Myocyte (in vitro differentiated cells): ENCODE measurements around the gene GRIP2. TPM values are rescaled to one million over a fixed set of nuclear protein-coding genes. Genes with fewer than 3 reads are reported as not detected.
A peak's percentile ranks its signal among the peaks of the same experiment; 100 is the strongest.

ENCODE experiments used
- DNase-seq: peaks from one replicate; pipeline ENCODE4 v3.0.0-alpha.2; 2012; ENCODE audit warnings: low read depth
- total RNA-seq: library from RNA; depleted of rRNA; stranded (reverse); fragments of >200 nt; gene quantifications from 2 replicates; pipeline ENCODE4 v1.2.3, GENCODE V29; 2014

The GRIP2 gene
- total RNA-seq, 1 donor from 2014 or later: 11.8 TPM

DNA sequence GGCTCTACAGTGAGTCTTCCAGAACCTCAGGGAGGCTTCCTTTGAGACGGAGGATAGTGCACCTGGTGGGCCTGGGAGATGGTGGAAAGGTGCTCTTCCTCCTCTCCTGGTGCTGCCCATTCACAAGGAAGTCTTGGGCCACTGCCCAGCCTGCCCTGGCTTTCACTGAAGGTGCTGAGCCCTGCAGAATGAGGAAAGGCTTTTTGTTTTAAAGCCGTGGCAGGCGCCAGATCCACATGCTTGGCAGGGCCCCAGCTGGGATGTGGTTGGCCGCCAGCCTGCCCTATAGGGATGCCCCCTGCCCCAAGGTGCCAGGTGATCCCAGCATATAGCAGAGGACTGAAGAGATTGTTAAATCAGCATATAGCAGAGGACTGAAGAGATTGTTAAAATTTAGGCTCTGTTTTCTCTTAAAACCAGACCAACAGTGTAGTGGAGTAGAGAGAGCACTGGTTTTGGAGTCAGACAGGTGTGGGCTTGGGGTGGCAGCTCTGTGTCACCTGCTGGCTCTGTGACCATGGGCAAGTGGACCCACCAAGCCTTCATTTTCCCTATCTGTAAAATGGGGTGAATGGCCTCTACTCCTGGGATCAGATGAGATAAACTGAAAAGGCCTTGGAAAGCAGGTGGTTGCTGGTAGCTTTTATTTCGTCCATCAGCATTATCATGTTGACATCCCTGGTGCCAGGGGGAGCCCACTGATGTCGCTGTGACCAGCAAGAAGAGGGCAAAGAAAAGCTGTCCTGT is 84.4 kb downstream of the GRIP2 start:
- no peak for DNase-seq

DNA sequence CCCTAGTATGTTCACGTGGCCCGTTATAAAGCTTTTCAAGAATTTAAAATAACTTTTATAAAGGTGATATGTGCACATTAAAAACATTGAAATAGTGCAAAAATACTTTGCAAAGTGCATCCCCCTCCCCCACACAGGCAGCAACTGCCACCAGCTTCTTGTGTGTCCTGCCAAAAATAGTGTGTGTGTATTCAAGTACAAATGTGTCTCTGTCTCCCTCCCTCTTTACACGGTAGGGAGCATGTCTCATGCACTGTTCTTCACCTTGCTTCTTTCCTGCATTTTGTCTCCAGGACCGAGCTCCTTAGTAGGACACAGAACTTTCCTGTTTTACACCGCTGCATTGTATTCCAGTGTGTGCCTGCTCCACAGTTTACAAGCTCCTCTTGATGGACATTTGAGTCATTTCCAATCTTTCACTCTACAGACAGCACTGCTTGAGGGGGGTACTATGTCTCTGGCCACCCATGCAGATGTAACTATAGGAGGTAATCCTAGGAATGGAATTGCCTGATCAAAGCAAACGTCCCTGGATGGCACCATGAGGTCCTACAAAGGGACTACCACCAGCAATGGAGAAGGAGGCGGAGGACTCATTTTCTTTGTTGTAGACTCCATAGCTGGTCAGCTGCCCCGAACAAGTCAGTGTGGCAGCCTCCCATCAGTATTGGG is 85.4 kb downstream of the GRIP2 start:
- DNase-seq: no peak

DNA sequence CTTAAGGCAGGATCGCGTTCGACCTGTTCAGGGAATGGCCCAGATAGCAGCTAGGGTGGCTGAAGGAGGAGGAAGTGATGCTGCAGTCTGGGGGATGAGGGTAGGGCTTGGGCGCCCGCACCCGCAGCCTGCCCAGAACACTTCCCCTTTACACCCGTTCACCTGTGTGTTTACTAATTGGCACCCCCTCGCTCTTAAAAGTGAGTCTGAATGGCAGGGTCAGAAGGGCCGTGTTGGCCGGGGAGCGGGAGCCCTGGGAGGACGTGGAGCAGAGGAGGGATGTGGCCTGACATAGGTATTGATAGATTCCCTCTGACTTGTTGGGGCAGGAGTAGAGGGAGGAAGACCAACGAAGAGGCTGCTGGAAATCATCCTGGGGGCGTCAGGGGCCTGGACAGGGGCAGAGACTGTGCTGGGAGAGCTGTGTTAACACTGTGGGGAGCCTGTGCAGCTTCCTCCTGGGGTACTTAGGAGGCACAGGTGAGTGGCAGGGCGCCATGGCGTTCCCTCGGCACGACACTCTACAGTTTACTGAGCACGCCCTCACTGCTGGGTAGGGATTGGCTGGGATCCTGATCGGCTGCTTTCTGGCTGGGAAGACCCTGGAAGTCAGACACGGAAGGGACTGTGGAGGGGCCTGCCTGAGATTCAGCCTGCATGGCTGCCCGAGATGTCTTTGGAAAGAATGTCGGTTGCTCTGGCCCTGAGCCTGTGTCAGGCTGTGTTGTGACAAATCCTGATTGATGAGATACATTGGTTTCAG is 86.1 kb downstream of the GRIP2 start:
- DNase-seq: no peak

DNA sequence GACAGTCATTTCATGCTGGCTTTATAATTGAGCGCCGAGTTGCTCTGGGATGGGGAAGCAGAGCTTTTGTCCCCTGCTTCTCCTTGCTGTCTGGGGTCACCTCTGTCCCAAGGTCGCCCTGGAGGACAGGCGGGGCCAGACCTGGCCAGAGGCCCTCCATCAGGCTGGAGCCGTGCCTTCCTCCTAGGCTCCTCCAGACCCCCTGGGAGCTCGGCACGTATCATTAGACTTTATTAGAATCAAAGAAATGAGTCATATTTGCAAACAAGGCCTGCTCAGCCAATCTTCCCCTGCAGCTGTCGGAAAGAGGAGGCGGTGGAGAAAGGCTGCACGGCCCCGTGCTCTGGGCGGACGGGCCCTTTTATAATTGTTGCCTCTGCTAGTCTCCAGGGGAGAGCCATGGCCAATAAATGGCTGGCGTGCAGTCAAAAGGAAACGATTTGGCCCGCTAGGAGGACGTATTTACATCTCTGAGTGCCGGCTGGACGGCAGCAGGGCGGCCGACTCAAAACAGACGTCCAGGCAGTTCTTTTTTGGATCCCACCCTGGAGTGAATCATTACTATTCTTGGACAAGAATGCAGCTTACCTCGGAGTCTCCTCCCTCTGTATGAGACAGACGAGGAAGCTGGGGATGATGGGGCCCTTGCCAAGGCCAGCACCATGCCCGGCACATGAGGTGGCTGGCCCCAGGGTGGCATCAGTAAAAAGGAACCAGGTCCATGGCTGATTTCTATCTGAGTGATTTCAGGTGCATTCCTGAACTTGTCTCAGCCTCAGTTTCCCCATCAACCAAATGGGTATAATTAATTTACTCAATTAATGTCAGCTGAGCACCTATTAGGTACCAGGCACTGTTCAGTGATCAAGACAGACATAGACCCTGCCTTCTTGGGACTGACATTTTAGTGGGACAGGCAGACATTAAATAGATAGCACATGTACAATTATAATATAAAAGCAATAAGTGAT is 87.1 kb downstream of the GRIP2 start:
- peak; percentile 98 for DNase-seq

DNA sequence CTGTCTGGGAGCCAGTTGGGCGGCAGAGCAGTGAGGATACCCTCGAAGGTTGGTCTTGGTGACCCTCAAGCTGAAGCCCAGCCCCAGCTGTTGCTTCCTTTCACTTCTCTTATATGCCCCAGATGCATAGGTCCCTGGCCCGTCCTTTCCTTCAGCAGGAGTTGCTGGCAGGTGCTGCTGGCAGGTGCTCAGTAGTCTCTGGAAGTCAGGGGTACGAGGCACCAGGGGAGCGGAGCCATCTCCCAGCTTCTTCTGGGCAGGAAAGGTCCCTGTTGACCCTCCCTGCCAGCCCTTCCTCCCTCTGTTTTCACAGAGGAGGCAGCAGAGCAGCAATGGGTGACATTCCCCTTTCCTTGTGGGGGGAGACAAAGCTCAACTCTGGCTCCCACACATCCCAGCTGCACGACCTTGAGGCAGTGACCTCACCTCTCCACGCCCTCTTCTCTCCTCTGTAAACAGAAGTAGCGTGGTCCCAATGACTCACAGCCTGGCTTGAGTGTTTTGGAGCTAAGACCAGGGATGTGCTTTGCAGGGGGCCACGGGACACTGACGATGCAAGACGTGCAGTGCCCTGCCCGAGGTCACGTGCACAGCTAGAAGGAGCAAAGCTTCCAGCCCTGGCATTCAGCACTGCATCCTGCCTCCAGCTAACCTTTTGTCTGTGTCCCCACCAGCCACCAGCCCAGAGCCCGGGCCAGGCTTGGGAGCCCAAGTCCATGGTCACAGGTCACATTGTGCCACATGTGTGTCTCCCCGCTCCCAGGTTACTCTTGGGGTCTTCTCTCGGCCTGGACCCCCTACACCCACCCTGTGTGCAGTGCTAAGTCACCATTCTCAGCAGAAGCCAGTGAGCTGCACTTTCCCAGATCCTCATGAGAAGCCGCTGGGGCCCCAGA is 88.0 kb downstream of the GRIP2 start:
- DNase-seq: peak; percentile 86

DNA sequence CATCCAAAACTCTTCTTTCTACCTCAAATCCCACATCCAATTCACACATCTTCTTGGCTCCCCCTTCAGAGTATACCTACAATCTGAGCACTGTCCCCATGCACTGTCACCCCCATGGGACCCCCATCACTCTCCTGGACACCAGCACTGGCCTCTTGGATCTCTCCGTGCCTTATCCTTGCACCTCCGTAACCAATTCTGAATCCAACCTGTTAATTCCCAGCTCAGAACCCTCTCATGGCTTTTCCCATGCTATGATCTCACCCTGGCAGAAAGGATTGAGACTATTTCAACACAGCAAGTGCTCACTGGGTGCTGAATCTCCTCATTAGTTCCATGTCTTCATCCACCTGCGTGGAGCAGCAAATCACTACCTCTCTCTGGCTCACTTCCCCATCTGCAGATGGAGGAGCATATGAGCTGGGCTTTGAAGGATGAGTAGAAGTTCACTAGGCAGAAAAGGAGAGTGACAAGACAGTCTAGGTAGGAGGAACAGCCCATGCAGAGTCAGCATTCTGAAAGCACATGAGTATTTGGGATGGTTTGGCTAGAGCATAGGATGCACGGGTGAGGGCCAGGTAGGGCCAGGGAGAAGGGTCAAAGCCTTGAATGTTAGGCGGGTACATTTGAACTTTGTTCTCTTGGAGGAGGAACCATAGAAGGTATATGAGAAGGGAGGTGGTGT is 89.1 kb downstream of the GRIP2 start:
- DNase-seq: no peak

DNA sequence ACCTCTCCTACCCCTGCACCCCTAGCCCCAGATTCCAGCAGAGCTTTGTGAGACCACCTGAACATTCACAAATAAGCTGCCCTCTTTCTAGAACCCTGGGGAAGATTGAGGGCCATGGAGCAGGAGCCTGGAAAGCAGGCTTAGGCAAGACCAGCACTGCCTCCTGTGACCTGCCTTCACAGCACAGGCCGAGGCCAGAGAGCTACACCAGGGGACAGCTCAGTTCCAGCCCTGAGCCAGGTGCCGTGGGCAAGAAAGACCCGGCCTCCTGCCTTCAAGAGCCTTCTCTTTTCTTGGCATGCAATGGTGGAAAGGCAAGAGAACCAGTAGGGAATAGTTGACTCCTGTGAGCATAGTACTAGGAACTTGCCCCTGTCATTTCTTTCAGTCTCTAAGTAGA is 89.6 kb downstream of the GRIP2 start:
- DNase-seq: no peak

DNA sequence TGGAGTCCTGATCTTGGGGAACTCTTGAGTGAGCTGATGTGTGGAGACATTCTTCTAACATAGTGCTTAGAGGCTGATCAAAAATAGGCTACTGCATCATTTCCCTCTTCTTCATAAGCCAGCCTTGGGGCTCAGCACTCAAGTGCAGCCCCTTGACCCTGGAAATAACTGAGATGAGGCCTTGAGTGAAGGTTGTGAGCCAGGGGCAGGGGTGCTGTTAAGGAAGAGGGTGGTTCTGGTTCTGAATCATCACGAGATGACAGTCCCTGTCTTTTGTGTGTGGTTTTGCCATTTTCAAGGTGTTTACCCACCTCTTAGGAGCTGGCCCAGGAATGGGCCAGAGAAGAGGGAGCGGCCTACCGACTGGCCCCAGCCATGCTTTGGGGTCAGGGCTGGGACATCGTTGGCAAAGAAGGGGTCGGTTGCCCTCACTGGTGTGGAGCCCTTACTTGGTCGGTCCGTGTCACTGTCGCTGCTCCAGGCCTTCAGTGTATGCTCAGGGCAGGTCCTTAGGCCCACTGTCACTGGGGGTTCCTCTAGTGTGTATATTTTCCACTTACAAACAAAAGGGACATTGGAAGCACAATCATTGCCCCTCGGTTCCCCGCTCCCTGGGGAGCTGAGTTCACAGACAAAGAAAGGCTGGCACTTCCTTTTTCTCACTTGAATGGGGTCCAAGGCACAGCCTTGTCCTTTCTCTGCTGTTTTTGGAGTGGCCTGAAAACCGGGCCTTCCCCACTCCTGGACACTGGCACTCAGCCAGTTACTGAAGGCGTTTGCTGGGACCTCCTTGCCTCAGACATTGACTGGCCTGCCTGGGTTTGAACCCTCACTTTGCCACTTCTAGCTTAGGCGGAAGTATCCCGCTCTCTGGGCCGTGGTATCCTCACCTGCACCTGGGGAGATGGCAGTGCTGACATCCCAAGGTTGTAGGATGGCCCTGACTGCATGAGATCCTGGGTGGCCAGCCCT is 91.1 kb downstream of the GRIP2 start:
- no peak for DNase-seq

DNA sequence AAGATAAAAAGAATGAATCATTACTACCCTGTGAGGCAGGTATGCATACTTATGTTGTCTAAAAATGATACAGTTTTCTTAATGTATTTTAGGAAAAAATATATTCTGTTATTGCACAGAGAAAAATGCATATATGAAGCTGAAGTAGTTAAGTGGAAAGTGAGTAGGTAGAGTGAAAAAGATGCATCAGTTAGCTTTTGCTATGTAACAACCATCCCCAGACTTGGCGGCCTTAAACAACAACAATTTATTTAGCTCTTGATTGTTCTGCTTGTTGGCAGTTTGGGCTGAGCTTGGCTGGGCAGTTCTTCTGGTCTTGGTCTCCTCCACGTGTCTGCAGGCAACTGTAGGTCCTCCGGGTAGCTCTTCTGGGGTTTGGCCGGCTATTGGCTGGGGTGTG is 92.1 kb downstream of the GRIP2 start:
- no peak for DNase-seq

DNA sequence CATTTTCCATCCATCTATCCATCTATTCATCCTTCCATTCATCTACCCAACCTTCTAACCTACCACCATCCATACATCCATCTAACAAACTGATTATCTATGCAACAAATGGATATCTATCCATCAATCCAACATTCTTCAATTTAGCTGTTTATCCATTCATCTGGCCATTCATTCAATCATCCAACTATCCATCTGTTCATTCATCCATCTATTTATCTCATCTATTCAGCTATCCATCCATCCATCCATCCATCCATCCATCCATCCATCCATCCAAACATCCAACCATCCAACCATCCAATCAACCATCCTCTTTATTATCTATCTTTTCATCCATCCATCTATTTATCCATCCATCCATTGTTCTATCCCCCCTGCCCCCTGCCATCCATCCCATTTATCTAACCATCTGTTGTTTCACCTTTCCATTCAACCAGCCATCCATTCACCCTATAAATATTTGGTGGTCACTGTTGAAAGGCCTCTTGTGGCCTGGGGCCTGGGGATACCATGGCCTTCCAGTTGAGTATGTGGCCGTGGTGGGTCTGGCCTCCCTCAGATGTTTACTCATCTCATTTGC is 93.1 kb downstream of the GRIP2 start:
- no peak for DNase-seq

DNA sequence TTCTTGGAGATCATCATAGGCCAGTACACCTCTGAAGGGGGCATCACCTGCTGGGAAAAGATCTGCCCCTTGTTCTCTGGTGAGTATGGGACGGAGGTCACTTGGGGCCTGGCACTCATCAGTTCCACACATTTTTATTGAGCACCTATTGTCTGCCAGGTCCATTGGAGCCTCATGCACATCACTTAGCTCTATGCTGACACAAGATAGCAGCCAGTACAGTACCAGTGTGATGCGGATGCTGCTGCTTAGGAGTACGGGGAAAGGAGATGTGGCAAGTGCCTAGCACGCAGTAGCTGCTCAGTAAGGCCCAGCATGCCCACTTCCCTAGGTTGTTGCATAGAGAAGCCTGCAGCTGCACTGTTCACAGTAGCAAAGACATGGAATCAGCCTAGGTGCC is 94.4 kb downstream of the GRIP2 start:
- no peak for DNase-seq

DNA sequence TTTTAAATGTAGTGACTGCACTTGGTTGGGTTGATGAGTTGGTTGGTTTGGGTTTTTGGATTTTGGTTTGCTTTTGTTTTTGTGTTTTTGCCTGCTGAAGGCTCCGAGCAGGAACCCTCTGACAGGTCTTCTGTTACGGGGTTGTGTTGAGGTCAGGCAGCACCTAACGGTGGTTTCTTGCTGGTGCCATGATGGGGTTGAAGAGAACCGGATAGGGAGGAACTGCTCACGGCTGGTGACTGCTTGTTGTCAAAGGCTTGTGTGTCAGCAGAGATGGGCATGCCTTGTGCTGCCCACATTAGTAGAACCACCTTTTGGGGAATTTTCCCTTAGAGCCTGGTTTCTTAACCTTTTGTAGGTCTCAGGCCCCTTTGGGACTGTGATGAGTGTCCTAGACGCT is 95.8 kb downstream of the GRIP2 start:
- DNase-seq: no peak

DNA sequence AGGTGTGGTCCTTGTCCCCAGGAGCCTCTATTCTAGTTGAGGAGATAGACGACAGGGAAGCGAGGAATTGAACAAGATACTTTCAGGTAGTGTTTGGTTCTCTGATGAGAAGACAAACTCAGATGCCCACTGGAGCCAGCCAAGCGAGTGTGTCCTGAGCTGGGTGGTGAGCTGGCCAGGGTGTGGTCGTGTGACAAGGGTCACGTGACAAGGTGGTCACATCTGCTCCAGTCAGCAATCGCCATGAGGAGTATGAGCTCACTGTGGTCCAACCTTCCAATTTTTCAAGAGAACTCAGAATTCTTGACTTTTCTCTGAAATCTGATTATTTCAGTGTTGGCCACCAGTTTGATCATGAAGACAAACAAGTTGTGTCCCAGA is 98.2 kb downstream of the GRIP2 start:
- DNase-seq: peak; percentile 41

DNA sequence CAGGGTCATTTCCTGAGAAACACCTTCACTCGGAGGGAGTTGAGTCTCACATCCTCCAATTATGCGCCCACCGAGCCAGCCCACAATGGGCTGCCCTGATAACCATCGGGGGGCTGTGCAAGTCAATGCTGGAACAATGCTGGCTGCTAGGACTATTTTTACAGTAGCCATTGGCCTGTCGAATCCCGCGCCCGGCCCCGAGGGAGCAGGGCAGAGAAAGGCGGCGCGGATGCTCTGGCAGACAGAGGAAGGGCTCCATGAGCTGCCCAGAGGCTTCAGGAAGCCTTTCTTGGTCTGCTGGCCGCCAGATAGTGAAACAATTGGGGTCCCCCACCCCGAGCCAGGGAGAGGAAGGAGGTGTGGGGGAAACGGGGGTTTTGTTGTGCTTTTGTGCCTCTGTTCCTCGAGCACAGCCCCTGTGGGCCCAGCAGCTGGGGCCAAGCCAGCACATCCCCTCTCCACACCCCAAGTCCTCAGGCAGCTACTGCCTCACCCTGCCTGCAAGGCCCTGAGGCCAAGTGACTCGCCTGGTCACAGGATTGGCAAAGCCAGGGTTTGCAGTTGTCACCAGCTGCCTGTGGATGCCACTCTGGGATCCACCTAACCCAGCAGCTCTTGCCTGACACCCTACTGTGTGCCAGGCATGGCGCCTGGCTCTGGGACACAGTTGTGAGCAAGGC is 98.8 kb downstream of the GRIP2 start:
- peak; percentile 71 for DNase-seq

DNA sequence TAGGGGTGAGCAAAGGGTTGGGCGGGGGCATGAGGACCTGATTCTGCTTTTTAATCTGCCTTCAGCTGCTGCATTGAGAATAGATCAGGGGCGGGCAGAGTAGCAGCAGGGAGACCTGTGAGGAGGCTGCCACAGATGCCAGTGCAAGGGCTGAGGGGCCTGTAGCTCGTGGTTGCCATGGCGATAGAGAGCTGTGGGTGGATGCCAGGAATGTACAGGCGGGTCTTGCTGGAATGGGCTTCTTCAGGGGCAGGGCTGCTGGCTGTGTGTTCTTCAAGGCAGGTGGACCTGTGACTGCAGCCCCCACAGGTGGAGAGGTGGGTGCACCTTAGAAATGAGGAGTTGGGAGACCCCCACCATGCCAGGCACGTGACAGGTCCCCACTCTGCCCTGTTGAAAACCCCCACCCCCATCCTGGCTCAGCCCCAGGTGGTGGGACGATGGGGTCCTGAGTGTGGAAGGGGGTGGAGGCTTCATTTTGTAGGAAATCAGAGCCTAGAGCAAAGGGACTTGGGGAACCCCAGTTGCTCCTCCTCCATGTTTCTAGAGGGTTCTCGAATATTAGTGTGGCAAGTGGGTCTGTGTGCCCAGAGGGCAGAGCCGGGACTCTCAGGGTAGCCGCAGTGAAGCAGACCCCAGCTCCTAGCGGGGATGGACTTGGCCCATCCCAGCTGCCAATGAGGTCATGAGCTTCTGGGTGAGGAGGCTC is 99.5 kb downstream of the GRIP2 start:
- peak; percentile 42 for DNase-seq

DNA sequence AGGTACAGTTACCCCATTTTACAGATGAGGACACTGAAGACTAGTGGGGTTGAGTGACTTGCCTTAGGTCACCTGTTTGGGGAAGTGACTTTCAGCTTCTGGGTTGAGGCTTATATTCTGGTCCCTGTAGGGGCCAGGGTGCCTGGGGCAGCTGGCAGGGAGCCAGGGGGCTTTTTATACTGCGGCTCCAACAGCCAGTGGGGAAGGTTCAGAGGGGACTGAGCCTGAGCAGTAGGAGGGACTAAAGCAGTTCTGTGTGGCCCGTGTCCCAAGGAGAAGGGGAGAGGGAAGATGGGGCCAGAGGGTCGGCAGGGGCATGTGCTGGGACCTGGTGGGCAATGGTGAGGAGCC is 100.0 kb downstream of the GRIP2 start:
- no peak for DNase-seq
